Measurements from ENCODE around the gene NRSN2. TPM values are rescaled to one million over a fixed set of nuclear protein-coding genes. Genes with fewer than 3 reads are reported as not detected.
"Not testable (repeated sequence)": the region's sequence is repeated elsewhere in the genome, so short reads cannot be mapped to it uniquely, and the experiment has no call there.

The NRSN2 gene
- total RNA-seq, 1 donor from 2014 or later = 89.3 TPM

DNA sequence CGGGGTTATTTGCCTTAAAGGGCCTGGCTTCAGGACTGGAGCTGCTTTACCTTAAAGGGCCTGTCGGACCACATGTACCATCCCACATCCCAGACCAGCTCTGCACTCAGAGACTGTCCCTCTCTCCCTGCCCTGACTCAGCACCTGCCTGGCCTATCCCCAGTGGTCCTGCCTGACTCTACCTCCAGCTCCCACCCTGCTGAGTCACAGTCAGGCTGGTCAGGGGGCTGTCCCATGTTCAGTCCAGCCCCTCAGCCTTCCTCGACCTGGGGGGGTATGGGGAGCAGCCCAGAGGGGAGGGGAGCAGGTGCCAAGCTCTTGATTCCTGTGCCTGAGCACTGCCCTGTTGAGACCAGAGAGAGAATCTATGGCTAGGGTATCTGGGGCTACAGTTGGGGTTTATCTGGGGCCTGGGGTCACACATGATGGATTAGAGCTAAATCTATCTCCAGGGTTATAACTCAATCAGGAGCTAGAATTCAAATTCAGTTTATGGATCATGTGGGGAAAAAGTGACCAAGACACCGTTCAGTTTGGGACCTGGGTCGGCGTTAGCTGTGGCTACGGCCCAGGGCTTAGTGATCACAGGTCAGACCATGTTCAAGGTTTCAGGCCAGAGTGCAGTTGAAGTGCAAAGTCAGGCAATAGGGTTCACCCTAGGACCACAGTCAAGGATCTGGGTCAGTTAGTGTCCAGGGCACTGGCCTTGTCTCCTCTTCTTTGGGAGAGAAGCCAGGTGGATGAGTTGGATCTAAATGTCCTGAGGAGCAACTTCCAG, 24.3 kb downstream of the NRSN2 start:
- no peak for DNase-seq
- peaks cover 6% of the 10 kb centered on the region for H3K27me3 Mint-ChIP-seq (ENCODE audit: unreplicated experiment)
- H3K4me1 Mint-ChIP-seq (ENCODE audit: low read depth, unreplicated experiment) = peaks cover 9% of the 10 kb centered on the region
- TF ChIP-seq, protein P1, sequence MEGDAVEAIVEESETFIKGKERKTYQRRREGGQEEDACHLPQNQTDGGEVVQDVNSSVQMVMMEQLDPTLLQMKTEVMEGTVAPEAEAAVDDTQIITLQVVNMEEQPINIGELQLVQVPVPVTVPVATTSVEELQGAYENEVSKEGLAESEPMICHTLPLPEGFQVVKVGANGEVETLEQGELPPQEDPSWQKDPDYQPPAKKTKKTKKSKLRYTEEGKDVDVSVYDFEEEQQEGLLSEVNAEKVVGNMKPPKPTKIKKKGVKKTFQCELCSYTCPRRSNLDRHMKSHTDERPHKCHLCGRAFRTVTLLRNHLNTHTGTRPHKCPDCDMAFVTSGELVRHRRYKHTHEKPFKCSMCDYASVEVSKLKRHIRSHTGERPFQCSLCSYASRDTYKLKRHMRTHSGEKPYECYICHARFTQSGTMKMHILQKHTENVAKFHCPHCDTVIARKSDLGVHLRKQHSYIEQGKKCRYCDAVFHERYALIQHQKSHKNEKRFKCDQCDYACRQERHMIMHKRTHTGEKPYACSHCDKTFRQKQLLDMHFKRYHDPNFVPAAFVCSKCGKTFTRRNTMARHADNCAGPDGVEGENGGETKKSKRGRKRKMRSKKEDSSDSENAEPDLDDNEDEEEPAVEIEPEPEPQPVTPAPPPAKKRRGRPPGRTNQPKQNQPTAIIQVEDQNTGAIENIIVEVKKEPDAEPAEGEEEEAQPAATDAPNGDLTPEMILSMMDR (IDR thresholded peaks at IDR 0.05; ENCODE audit: partially characterized antibody, unreplicated experiment) = no peak
- H3K9me3 Mint-ChIP-seq (ENCODE audit: unreplicated experiment) = peaks cover 3% of the 10 kb centered on the region
- H3K4me3 Mint-ChIP-seq (ENCODE audit: unreplicated experiment) = no peak overlapping the region
- no peaks in the 10 kb centered on the region for H3K36me3 Mint-ChIP-seq (ENCODE audit: unreplicated experiment)
- peak overlapping the region; percentile 7 for H3K27ac Mint-ChIP-seq (ENCODE audit: unreplicated experiment)

DNA sequence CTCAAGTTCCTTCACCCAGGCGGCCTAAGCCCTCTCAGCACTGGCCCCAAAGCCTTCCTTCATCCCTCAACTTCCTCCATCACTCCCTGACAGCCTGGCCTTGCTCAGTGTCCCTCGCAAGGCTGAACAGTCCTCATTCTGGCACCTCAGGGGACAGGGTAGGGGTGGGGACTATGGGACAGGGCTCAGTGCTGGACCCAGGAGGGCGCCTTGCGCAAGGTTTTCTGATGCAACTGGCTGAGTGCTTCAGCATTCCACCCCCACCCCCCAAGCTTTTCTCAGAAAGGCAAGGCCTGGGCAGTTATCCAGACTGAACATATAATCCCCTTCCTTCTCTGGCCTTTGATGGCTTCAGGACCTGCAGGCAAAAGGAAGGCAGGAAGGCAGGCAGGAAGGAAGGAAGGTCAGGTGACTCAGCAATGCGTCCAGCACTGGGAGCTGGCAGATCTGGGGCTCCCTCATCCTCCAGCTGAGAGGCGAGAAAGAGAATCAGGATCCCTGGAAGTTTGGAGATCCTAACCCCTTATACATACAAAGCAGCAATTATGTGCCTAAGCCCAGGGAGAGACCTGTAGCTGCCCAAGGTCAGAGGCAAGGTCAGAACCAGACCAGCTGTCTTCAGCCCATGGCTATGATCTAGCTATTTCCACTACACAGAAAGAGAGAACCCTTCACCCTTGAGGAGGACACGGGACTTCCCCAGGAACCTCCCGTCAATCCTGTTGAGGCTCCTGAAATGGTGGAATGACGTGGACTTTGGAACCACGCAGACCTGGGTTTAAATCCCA, 25.0 kb downstream of the NRSN2 start:
- H3K27me3 Mint-ChIP-seq (ENCODE audit: unreplicated experiment) = peaks cover 6% of the 10 kb centered on the region
- TF ChIP-seq, protein P1 (IDR thresholded peaks at IDR 0.05; ENCODE audit: partially characterized antibody, unreplicated experiment) = no peak
- peaks cover 9% of the 10 kb centered on the region for H3K4me1 Mint-ChIP-seq (ENCODE audit: low read depth, unreplicated experiment)
- H3K4me3 Mint-ChIP-seq (ENCODE audit: unreplicated experiment) = no peak overlapping the region
- no peaks in the 10 kb centered on the region for H3K36me3 Mint-ChIP-seq (ENCODE audit: unreplicated experiment)
- no peak overlapping the region for H3K27ac Mint-ChIP-seq (ENCODE audit: unreplicated experiment)
- DNase-seq = no peak
- peaks cover 3% of the 10 kb centered on the region for H3K9me3 Mint-ChIP-seq (ENCODE audit: unreplicated experiment)

DNA sequence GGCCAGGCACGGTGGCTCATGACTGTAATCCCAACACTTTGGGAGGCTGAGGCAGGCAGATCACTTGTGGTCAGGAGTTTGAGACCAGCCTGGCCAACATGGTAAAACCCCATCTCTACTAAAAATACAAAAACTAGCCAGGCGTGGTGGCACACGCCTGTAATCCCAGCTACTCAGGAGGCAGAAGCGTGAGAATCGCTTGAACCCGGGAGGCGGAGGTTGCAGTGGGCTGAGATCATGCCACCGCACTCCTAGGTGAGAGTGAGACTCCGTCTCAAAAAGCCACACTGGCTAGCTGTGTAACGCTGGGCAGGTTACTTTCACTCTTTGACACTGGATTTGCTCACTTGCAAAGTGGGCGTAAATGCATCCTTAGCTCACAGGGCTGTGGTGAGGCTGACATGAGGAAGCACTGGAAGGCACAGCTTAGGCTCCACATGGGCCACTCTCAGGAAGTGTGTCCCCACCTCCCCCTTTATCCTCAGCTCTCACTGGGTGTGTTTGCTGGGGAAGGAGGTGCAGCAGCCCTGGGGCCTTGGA, 25.7 kb downstream of the NRSN2 start:
- not testable (repeated sequence) for DNase-seq; H3K27me3 Mint-ChIP-seq (ENCODE audit: unreplicated experiment); H3K4me3 Mint-ChIP-seq (ENCODE audit: unreplicated experiment); H3K9me3 Mint-ChIP-seq (ENCODE audit: unreplicated experiment); H3K4me1 Mint-ChIP-seq (ENCODE audit: low read depth, unreplicated experiment); H3K36me3 Mint-ChIP-seq (ENCODE audit: unreplicated experiment); H3K27ac Mint-ChIP-seq (ENCODE audit: unreplicated experiment)

DNA sequence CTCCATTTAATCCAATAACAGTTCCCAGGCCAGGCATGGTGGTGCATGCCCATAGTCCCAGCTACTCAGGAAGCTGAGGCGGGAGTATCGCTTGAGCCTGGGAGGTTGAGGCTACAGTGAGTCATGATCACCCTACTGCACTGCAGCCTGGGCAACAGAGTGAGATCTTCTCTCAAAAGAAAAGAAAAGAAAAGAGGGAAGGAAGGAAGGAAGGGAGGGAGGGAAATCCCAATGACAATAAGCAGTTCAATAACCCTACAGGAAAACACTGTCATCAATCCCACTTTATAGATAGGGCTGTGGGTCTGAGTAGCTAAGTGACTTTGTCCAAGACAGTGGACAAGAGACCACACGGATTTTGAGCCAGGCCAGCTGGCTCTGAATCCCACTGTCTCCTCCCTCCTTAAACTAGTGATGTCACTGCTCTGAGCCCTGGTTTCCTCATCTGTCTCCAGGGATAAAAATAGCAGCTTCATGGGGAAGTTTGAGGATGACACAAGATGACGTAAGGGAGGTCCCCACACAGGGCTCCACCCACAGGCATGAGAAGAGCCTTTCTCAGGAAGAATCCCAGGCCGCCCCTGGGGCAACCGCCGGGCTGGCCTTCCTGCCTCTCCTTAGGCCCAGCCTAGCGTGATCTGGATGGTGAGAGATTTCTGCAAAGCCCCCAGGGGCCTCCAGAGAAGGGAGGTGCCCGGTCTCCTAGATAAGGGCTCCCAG, 26.4 kb downstream of the NRSN2 start:
- peak; percentile 46 for DNase-seq
- H3K36me3 Mint-ChIP-seq (ENCODE audit: unreplicated experiment) = no peaks in the 10 kb centered on the region
- TF ChIP-seq, protein P1 (IDR thresholded peaks at IDR 0.05; ENCODE audit: partially characterized antibody, unreplicated experiment) = no peak
- H3K9me3 Mint-ChIP-seq (ENCODE audit: unreplicated experiment) = peaks cover 3% of the 10 kb centered on the region
- H3K4me3 Mint-ChIP-seq (ENCODE audit: unreplicated experiment) = no peak overlapping the region
- H3K4me1 Mint-ChIP-seq (ENCODE audit: low read depth, unreplicated experiment) = peaks cover 4% of the 10 kb centered on the region
- peaks cover 6% of the 10 kb centered on the region for H3K27me3 Mint-ChIP-seq (ENCODE audit: unreplicated experiment)
- H3K27ac Mint-ChIP-seq (ENCODE audit: unreplicated experiment) = peak overlapping the region; percentile 76

DNA sequence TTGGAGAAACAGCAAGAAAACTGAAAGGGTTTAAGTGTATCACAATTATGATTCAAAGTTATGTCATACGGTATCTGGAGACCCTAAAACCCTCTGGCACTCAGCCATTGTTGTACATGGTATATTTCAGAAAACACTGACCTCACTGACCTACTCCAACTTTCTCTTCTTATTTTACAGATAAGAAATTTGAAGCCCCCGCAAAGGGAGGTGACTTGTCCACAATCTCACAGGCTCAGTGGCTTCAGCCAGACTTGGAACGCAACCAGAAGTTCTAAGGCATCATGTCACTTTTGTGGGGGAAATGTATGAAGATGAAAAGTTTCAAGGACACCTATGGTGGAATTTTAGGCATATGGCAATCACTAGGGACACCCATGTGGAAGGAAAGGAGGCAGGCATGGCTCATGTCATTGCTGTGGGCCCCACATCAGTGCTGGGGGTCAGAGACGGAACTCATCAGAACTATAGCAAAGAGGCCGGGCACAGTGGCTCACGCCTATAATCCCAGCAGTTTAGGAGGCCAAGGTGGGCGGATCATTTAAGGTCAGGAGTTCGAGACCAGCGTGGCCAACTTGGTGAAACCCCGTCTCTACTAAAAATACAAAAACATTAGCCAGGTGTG, 28.5 kb downstream of the NRSN2 start:
- H3K4me3 Mint-ChIP-seq (ENCODE audit: unreplicated experiment) = no peak overlapping the region
- peaks cover 4% of the 10 kb centered on the region for H3K27me3 Mint-ChIP-seq (ENCODE audit: unreplicated experiment)
- DNase-seq = no peak
- TF ChIP-seq, protein P1 (IDR thresholded peaks at IDR 0.05; ENCODE audit: partially characterized antibody, unreplicated experiment) = no peak
- peaks cover 1% of the 10 kb centered on the region for H3K9me3 Mint-ChIP-seq (ENCODE audit: unreplicated experiment)
- no peaks in the 10 kb centered on the region for H3K36me3 Mint-ChIP-seq (ENCODE audit: unreplicated experiment)
- H3K27ac Mint-ChIP-seq (ENCODE audit: unreplicated experiment) = no peak overlapping the region
- peaks cover 4% of the 10 kb centered on the region for H3K4me1 Mint-ChIP-seq (ENCODE audit: low read depth, unreplicated experiment)
